Measurements from ENCODE around the gene MID1.

MID1 gene

DNA sequence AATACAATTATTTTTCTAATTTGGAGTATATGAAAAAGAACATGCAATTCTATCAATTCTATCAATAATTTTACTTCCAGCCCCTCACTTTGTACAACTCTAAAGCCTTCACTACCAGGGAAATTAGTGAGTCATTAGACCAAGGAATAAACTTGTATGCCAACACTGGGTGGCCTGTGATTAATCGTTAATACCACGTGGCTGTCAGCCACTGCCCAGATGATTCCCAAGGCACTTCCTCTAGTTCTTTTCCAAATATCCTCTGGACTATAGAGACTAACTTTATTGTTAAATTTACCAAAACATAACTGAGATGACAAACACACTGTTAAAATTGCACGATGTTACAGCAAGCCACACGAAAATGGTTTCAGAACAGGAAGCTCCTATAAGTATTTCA is 45.7 kb downstream of the MID1 start:
- DNase-seq = no peak
- Histone ChIP-seq H3K4me3 (no peak overlapping the region), H3K36me3 (no peaks in the 10 kb centered on the region), H3K27ac (no peak overlapping the region), H3K27me3 (no peaks in the 10 kb centered on the region), H3K4me1 (peaks cover 0 to 3% (median 0%) of the 10 kb centered on the region in 4 donors), H3K9me3 (no peaks in the 10 kb centered on the region)
- TF ChIP-seq, protein P1, sequence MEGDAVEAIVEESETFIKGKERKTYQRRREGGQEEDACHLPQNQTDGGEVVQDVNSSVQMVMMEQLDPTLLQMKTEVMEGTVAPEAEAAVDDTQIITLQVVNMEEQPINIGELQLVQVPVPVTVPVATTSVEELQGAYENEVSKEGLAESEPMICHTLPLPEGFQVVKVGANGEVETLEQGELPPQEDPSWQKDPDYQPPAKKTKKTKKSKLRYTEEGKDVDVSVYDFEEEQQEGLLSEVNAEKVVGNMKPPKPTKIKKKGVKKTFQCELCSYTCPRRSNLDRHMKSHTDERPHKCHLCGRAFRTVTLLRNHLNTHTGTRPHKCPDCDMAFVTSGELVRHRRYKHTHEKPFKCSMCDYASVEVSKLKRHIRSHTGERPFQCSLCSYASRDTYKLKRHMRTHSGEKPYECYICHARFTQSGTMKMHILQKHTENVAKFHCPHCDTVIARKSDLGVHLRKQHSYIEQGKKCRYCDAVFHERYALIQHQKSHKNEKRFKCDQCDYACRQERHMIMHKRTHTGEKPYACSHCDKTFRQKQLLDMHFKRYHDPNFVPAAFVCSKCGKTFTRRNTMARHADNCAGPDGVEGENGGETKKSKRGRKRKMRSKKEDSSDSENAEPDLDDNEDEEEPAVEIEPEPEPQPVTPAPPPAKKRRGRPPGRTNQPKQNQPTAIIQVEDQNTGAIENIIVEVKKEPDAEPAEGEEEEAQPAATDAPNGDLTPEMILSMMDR (IDR thresholded peaks at IDR 0.05) = no peak
- intact Hi-C loops (cut with DNase I; ENCODE audit: low total_unique reads) = no loop called here

- no peaks in the 10 kb centered on the region for H3K36me3 ChIP-seq
- no peak overlapping the region for H3K27ac ChIP-seq
- no peak for DNase-seq
- no peaks in the 10 kb centered on the region for H3K27me3 ChIP-seq
- no peak overlapping the region for H3K4me3 ChIP-seq
- intact Hi-C loops (cut with DNase I; ENCODE audit: low total_unique reads) = no loop called here
- H3K9me3 ChIP-seq = no peaks in the 10 kb centered on the region
- no peaks in the 10 kb centered on the region for H3K4me1 ChIP-seq
- TF ChIP-seq, protein P1 (IDR thresholded peaks at IDR 0.05) = no peak
These were observed 49.1 kb downstream of the MID1 start for GRCh38 chrX:10571260-10571659.

DNA sequence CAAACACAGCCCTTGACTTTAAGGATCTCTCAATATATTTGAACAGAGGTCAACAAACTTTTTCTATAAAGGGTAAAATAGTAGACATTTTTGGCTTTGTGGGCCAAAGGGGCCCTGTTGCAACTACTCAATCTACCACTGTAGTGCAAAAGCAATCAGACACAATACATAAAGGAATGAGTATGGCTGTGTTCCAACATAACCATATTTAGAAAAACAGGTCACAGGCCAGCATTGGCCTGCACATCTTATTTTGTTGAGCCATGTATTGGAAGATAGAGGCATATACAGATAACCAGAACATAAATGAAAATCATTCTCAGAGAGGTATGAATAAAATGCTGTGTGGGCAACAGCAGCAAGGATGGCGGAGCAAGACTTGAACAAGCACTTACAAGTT is 49.8 kb downstream of the MID1 start:
- DNase-seq = no peak
- Histone ChIP-seq H3K27ac (no peak overlapping the region), H3K4me3 (no peak overlapping the region), H3K9me3 (no peaks in the 10 kb centered on the region), H3K36me3 (no peaks in the 10 kb centered on the region), H3K4me1 (no peaks in the 10 kb centered on the region), H3K27me3 (no peaks in the 10 kb centered on the region)
- TF ChIP-seq, protein P1 (IDR thresholded peaks at IDR 0.05) = no peak
- intact Hi-C loops (cut with DNase I; ENCODE audit: low total_unique reads) = no loop called here

GRCh38 chrX:10569946-10570345 is 50.4 kb downstream of the MID1 start:
- Histone ChIP-seq H3K9me3 (no peaks in the 10 kb centered on the region), H3K36me3 (no peaks in the 10 kb centered on the region), H3K4me3 (no peak overlapping the region), H3K27me3 (no peaks in the 10 kb centered on the region), H3K4me1 (no peaks in the 10 kb centered on the region), H3K27ac (no peak overlapping the region)
- intact Hi-C loops (cut with DNase I; ENCODE audit: low total_unique reads) = no loop called here
- DNase-seq = no peak
- TF ChIP-seq, protein P1 (IDR thresholded peaks at IDR 0.05) = no peak

GRCh38 chrX:10568428-10568827 is 52.0 kb downstream of the MID1 start:
- intact Hi-C loops (cut with DNase I; ENCODE audit: low total_unique reads) = no loop called here
- Histone ChIP-seq H3K4me1 (no peaks in the 10 kb centered on the region), H3K27me3 (no peaks in the 10 kb centered on the region), H3K9me3 (no peaks in the 10 kb centered on the region), H3K4me3 (no peak overlapping the region), H3K27ac (no peak overlapping the region), H3K36me3 (no peaks in the 10 kb centered on the region)
- TF ChIP-seq, protein P1 (IDR thresholded peaks at IDR 0.05) = no peak
- no peak for DNase-seq

GRCh38 chrX:10567136-10567535 is 53.2 kb downstream of the MID1 start:
- H3K27me3 ChIP-seq = no peaks in the 10 kb centered on the region
- H3K36me3 ChIP-seq = no peaks in the 10 kb centered on the region
- no peak overlapping the region for H3K27ac ChIP-seq
- TF ChIP-seq, protein P1 (IDR thresholded peaks at IDR 0.05) = no peak
- no peaks in the 10 kb centered on the region for H3K9me3 ChIP-seq
- no peaks in the 10 kb centered on the region for H3K4me1 ChIP-seq
- intact Hi-C loops (cut with DNase I; ENCODE audit: low total_unique reads) = no loop called here
- no peak overlapping the region for H3K4me3 ChIP-seq
- DNase-seq = no peak
